AG04449 (cell line): ENCODE measurements around the gene KRTAP10-2.

Experiments used
- CTCF ChIA-PET: fragments of 350-600 bp; formaldehyde crosslinking; extraction: SDS; loops from one replicate; lab custom pipeline; 2021; ENCODE audit warnings: antibody characterized with exemption; lab: Yijun Ruan, JAX
- POLR2A ChIA-PET: fragments of 400-600, 350-600 bp; formaldehyde crosslinking; extraction: SDS; loops from one replicate; lab custom pipeline; 2020; ENCODE audit warnings: antibody characterized with exemption, inconsistent platforms; lab: Yijun Ruan, JAX
- DNase-seq: peaks from one replicate; pipeline ENCODE4 v3.0.0-alpha.2; 2010; ENCODE audit warnings: low read depth, low spot score
- H3K4me3 ChIP-seq: 2 replicates; pipeline ENCODE4 v1.5.1; 2011; ENCODE audit warnings: low read depth, mild to moderate bottlenecking, control low read depth, low read length
- CTCF ChIP-seq: IDR thresholded peaks from one replicate; pipeline ENCODE4 v1.5.1; 2011; ENCODE audit warnings: mild to moderate bottlenecking, moderate library complexity, low read length, control low read depth, inconsistent platforms; ENCODE audit not compliant: insufficient read depth; ENCODE audit errors: missing control alignments

Gene KRTAP10-2

GRCh38 chr21:44540741-44541288, 10.5 kb downstream of the KRTAP10-2 start:
- no peak for DNase-seq
- no peak overlapping the region for H3K4me3 ChIP-seq
- CTCF ChIA-PET = no interaction called here
- POLR2A ChIA-PET = no interaction called here
- TF ChIP-seq CTCF = no peak

- no peak for TF ChIP-seq CTCF
- no peak within 1 kb of the TSS for H3K4me3 ChIP-seq
- POLR2A ChIA-PET = no interaction called here
- CTCF ChIA-PET = interaction anchor here (0.6 kb wide), 1 partner anchor 496 kb away, joined by 3 read pairs; no protein-coding TSS in a partner anchor
- DNase-seq = no peak
These were observed 11.2 kb downstream of the KRTAP10-2 start, which contains the start of gene KRTAP10-1 for GRCh38 chr21:44539991-44540666. KRTAP10-1 (minus strand) TSS chr21:44540195; CDS start chr21:44540150, 45 bp downstream.

GRCh38 chr21:44539046-44539445, 12.3 kb downstream of the KRTAP10-2 start:
- POLR2A ChIA-PET = no interaction called here
- CTCF ChIA-PET = no interaction called here
- DNase-seq = no peak

GRCh38 chr21:44537930-44538911, 13.1 kb downstream of the KRTAP10-2 start:
- no peak overlapping the region for H3K4me3 ChIP-seq
- POLR2A ChIA-PET = no interaction called here
- CTCF ChIA-PET = no interaction called here
- DNase-seq = no peak
- no peak for TF ChIP-seq CTCF

More at GRCh38 chr21:44539046-44539445, 12.3 kb downstream of the KRTAP10-2 start:
- TF ChIP-seq CTCF = no peak
- no peak overlapping the region for H3K4me3 ChIP-seq

GRCh38 chr21:44535963-44536362, 15.3 kb downstream of the KRTAP10-2 start:
- CTCF ChIA-PET = interaction anchor here (1.4 kb wide), 1 partner anchor 26 kb away, joined by 7 read pairs; no protein-coding TSS in a partner anchor
- no peak overlapping the region for H3K4me3 ChIP-seq
- no peak for DNase-seq
- no peak for TF ChIP-seq CTCF
- POLR2A ChIA-PET = no interaction called here

- no peak for DNase-seq
- no peak for TF ChIP-seq CTCF
- ChIA-PET CTCF (no interaction called here), POLR2A (no interaction called here)
- no peak overlapping the region for H3K4me3 ChIP-seq
These were observed 16.6 kb downstream of the KRTAP10-2 start for GRCh38 chr21:44534688-44535087.
